CD4-positive, alpha-beta T cell treated with Interferon gamma for 1 hour (primary cell): ENCODE measurements around the gene APBA3.

Source experiments
- DNase-seq: peaks from one replicate; pipeline ENCODE4 v3.0.0-alpha.2; 2020

Gene APBA3

GRCh38 chr19:3761382-3762129 lies at the start of gene APBA3:
Gene APBA3 (minus strand): TSS chr19:3761692. CDS start chr19:3760264, 1,428 bp downstream.
- peak; percentile 94 for DNase-seq

GRCh38 chr19:3810708-3811355 lies 49.3 kb upstream of the APBA3 start:
- DNase-seq: no peak

GRCh38 chr19:3809881-3810707 lies 48.6 kb upstream of the APBA3 start:
- peak; percentile 37 for DNase-seq

GRCh38 chr19:3808420-3809143 lies 47.1 kb upstream of the APBA3 start:
- DNase-seq: no peak

- DNase-seq: no peak
Measured at GRCh38 chr19:3807574-3808354, 46.3 kb upstream of the APBA3 start.

GRCh38 chr19:3807131-3807480 lies 45.6 kb upstream of the APBA3 start:
- DNase-seq: no peak

- no peak for DNase-seq
Measured at GRCh38 chr19:3805859-3806258, 44.4 kb upstream of the APBA3 start.

GRCh38 chr19:3804429-3804828 lies 42.9 kb upstream of the APBA3 start:
- DNase-seq: no peak

GRCh38 chr19:3803986-3804385 lies 42.5 kb upstream of the APBA3 start:
- DNase-seq: no peak

- DNase-seq: no peak
Measured at GRCh38 chr19:3803114-3803888, 41.8 kb upstream of the APBA3 start.

GRCh38 chr19:3801412-3802096 lies 40.1 kb upstream of the APBA3 start:
- peak; percentile 66 for DNase-seq

- DNase-seq: no peak
Measured at GRCh38 chr19:3800996-3801395, 39.5 kb upstream of the APBA3 start.

GRCh38 chr19:3798137-3798536 lies 36.6 kb upstream of the APBA3 start:
- DNase-seq: no peak

- no peak for DNase-seq
Measured at GRCh38 chr19:3796358-3796757, 34.9 kb upstream of the APBA3 start.

GRCh38 chr19:3793799-3794198 lies 32.3 kb upstream of the APBA3 start:
- DNase-seq: no peak

GRCh38 chr19:3792114-3792513 lies 30.6 kb upstream of the APBA3 start:
- no peak for DNase-seq

GRCh38 chr19:3790941-3791340 lies 29.4 kb upstream of the APBA3 start:
- DNase-seq: no peak

- DNase-seq: no peak
Measured at GRCh38 chr19:3790209-3790734, 28.8 kb upstream of the APBA3 start.

GRCh38 chr19:3788996-3789778 lies 27.7 kb upstream of the APBA3 start:
- peak; percentile 43 for DNase-seq
